SKM-1 (cell line): ENCODE measurements around the gene PMF1.
A peak's percentile ranks its signal among the peaks of the same experiment; 100 is the strongest.

Experiments
- DNase-seq: peaks from one replicate; lab custom pipeline; 2025; ENCODE audit not compliant: unreplicated experiment; lab: John Stamatoyannopoulos, UW

The PMF1 gene

GRCh38 chr1:156262461-156263287 is 49.9 kb downstream of the PMF1 start:
- no peak for DNase-seq

- DNase-seq: no peak
Measured at GRCh38 chr1:156263288-156263655, 50.5 kb downstream of the PMF1 start.

GRCh38 chr1:156266051-156266450 is 53.2 kb downstream of the PMF1 start:
- no peak for DNase-seq

- DNase-seq: no peak
Measured at GRCh38 chr1:156268336-156268735, 55.5 kb downstream of the PMF1 start.

GRCh38 chr1:156270314-156270713 is 57.5 kb downstream of the PMF1 start:
- DNase-seq: no peak

- peak; percentile 95 for DNase-seq
Measured at GRCh38 chr1:156276532-156276931, 63.7 kb downstream of the PMF1 start.

- DNase-seq: peak; percentile 87
Measured at GRCh38 chr1:156276966-156277381, 64.2 kb downstream of the PMF1 start.

GRCh38 chr1:156279837-156280236 is 67.0 kb downstream of the PMF1 start:
- DNase-seq: no peak

- DNase-seq: peak; percentile 13
Measured at GRCh38 chr1:156281281-156281680, 68.5 kb downstream of the PMF1 start.

GRCh38 chr1:156281693-156282478 is 69.1 kb downstream of the PMF1 start:
- peak; percentile 7 for DNase-seq

GRCh38 chr1:156282479-156283222 is 69.8 kb downstream of the PMF1 start, which contains the start of gene SMG5:
SMG5 (minus strand) TSS chr1:156282825; CDS start chr1:156282680, 145 bp downstream.
- peak; percentile 99 for DNase-seq

GRCh38 chr1:156283521-156283920 is 70.7 kb downstream of the PMF1 start:
- no peak for DNase-seq

- no peak for DNase-seq
Measured at GRCh38 chr1:156284112-156284511, 71.3 kb downstream of the PMF1 start, which contains the start of gene TMEM79. TMEM79 (plus strand) TSS chr1:156284325; CDS start chr1:156285227, 902 bp downstream.

GRCh38 chr1:156284757-156285156 is 72.0 kb downstream of the PMF1 start:
- no peak for DNase-seq

- DNase-seq: no peak
Measured at GRCh38 chr1:156285437-156285836, 72.6 kb downstream of the PMF1 start.

GRCh38 chr1:156286061-156286460 is 73.3 kb downstream of the PMF1 start:
- DNase-seq: no peak
